Measurements from ENCODE around the gene GIMAP7.
"Not testable (repeated sequence)": the region's sequence is repeated elsewhere in the genome, so short reads cannot be mapped to it uniquely, and the experiment has no call there.

GIMAP7 gene
- total RNA-seq, result 42.0 to 262 reads per million in 2 donors

DNA sequence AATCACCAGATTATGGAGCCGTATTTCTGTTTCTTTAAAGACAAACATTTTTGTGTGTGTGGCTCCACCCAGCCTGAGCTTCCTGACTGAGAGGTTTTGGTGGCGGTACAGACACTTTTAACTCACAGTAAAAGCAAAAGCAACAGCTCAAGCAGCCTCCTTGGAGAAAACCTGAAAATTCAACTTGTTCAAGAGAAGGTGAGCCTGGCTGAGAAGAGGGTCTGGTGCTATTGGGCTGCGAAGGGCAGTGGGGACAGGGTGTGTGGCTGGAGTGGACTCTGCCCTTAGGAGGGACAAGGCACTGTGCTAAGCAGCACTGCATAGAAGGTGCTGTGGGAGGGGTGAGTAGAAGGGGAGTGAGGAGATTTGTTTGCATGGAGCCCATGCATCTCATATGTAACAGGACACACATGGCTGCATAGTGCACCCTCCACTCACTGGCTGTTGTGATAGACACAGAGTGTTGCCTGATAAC is at the start of gene GIMAP7:
Gene GIMAP7, plus strand, starts transcription at position 125 of the 475 bp plus-strand sequence. CDS start 5,103 bp downstream, outside the sequence.
- DNase-seq, result peak; percentile 34

DNA sequence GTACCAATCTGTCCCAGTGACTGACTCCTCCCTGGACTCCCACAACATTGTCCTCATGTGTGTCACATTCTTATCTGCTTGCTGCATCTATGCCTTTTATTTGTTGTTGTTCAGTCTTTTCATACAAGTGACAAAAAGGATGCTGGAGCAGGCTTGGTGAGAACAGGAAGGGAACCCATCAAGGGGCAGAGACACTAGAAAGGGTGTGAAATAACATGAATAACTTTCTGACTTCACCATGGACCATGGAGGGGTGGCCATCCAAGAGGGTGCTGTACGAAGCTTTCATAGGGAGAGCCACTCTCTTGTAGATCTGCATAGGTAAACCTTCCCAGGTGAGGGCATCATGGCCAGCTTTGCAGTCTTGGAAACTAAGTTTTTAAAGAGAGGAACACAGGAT is 49.7 kb upstream of the GIMAP7 start:
- DNase-seq, result no peak

DNA sequence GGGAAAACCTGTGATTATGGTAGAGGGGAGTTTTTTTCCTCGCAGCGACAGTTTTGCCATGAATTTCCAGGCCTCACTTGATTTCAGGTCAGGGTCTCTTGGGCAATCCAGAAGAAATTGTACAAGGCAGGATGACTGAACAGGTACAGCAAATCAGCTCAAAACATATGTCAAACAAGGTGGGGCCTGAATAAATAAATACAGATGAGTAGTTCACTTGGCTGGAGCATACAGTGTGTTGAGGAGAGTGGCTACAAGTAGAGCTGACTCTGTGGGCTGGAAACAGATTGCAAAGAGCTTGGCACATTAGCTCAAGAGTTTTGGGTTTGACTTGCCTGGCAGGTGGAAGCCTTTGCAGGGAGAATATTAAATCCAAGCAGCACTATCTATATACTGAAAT is 49.3 kb upstream of the GIMAP7 start:
- no peak for DNase-seq

DNA sequence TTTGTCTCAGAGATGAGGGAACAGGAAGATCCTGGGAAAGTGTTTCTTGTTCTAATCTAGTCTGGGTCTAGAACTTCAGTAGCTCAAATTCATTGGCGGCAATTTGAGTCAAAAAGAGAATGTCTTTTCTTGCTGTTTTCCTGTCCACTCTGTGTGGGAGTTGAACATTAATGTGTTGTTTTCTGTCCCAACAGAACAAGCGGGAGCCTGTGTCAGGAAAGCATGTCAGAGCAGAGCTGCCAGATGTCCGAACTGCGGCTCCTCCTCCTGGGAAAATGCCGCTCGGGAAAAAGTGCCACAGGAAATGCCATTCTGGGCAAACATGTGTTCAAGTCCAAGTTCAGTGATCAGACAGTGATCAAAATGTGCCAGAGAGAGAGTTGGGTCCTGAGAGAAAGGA is 48.2 kb upstream of the GIMAP7 start:
- DNase-seq, result no peak

DNA sequence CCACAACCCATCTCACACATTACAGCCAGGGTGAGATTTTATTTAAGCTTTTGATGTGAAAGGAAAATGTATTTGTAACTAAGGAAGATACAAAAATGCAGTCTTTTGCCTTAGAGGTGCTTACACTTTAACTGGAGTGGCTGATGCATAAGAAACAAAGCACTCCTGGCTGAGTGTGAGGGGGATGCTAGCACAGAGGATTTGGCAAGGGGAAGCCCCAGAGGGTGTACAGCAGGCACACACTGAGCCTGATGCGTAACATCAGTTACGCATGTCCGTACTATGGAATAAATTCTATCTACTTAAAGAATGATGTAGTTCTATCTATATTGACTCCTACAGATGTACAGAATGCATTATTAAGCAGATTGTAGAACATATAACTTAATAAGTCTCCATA is 46.4 kb upstream of the GIMAP7 start:
- no peak for DNase-seq

DNA sequence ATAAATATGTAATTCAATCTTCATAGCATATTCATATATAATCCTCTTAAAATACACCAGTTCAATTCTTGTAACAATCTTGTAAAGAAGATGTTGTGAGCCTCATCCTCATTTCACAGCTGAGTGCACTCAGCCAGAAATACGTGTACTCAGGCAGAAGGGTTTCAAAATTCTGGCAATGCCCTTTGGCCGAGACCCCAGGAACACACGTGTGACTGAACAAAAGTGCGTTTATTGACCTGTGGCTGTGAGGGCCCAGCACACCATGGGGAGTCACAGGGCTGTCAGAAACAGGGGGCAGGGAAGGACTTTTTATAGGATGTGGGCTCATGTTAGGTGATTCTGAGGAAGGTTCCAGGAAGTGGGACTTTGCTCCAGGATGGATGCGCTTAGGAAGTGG is 42.8 kb upstream of the GIMAP7 start:
- no peak for DNase-seq

DNA sequence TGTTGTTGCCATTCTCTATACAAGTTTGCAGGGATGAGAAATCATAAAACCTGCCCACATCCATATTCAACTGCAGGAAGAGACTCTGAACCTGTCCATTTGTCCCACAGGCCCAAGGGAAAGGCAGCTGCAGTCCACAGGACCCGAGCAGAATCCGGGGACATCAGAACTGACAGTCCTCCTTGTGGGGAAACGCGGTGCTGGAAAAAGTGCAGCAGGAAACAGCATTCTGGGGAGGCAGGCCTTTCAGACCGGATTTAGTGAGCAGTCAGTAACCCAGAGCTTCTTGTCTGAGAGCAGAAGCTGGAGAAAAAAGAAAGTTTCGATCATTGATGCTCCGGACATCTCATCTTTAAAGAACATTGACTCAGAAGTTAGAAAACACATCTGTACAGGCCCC is 40.8 kb upstream of the GIMAP7 start:
- no peak for DNase-seq

DNA sequence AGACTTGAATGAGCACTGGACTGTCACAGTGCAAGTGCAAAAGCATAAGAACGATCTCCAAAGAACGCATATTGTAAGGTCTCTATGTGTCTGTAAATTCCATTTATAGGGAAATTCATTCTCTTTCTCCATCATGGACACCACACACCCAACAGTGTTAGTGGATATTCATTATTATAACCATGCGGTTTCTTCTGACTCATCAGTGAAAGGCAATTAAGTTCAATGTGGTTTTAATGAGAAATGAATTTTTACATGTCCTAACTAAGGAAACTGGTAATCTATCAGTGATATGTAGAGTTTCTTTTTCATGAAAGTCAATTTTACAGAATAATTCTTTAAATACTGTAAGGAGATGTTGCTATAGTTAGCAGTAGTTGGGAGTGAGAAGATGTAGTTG is 38.4 kb upstream of the GIMAP7 start:
- DNase-seq, result no peak

DNA sequence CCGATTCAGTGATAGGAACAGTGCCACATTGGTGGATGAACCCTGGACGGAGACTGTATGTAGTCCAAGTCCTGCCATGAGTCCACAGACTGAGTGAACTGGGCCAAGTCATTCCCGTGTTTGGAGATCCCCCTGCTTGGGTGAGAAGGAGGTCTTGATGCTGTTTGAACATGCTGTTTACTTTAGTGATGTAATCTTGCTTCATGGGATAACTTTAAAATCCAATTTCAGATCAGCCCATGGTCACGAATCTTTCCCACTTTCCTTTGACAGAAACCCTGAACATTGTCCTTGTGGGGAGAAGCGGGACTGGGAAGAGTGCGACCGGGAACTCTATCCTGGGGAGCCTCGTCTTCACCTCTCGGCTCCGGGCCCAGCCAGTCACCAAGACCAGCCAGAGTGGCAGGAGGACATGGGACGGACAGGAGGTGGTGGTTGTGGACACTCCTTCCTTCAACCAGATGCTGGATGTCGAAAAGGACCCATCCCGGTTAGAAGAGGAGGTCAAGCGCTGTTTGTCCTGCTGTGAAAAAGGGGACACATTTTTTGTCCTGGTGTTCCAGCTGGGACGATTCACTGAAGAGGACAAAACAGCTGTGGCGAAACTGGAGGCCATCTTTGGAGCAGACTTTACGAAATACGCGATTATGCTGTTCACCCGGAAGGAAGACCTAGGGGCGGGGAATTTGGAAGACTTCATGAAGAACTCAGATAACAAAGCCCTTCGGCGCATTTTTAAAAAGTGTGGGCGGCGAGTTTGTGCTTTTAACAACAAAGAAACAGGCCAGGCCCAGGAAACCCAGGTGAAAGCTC is 37.6 kb upstream of the GIMAP7 start:
- no peak for DNase-seq

DNA sequence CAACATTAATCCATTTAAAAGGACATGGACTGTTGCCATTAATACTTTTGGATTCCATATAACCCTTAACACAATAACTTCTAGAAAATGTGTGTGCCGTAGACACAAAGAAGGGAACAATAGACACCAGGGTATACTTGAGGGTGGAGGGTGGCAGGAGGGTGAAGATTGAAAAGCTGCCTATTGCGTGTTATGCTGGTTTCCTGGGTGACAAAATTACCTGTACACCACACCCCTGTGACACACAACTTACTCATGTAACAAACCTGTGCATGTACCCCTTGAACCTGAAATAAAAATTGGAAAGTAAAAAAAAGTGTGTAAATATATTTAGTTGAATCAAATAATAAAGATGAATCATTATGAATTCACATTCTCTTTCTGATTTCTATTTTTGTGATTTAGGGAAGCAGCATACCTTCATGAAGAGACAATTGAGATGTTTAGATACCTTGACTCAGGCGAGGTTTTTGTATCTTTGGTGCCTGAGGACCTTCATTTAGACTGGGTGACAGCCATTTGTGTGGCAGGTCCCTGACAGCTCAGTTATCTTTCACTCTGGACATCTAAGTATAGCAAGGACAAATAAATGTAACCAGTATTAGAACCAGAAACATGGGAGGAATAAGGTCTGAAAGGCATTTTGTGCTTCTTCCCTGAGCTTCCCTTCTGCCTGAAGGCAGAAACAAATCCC is 35.5 kb upstream of the GIMAP7 start:
- DNase-seq, result no peak

DNA sequence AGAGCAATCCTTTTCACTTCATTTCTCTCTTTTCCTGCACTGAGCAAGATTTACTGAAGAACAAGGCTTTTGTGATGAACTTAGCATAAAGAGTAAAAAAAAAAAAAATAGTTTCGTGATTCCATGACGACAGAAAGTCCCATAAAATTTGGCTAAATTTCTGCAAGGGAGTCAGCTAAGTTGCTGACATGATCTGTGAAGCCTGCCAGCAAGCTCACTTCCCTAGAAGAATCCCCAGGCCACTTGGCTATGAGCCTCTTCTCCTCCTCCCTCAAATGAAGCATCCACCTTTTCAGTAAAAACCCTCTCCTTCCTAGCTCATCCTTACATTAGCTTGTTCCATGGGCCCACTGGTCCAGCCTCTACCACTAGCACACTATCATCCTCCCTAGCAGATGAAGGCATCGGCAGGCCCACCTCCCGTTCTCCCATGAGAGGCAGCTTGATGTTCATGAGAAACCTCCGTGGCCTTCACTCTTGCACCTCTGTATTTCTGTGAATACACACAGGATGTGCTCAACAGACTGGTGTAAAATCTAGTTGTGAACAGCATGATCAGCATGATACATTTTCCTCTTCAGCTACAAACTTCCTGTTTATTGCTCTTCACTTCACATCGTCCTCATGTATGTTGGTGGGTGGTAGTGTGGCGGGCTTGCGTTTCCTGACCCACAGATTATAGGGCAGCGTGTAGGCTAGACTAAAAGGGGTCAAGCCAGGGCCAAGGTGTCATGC is 33.3 kb upstream of the GIMAP7 start:
- peak; percentile 31 for DNase-seq

DNA sequence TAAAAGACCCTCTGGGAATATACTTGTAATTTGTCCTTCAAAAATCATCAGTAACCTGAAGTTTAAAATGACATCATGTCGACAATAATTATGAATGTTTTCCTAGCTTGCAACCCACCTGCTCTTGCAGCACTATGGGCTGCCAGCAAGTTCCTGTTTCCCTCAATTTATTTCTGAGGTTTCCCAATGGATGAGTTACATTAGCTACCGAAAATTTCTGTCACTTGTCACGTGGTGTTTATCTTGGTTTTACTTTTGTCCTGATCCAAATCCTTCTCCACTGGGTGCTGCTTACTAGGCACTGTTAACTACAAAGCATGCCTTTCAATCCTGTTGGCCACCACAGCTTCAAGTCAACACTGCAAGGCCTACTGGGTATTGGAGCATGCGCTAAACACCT is 32.8 kb upstream of the GIMAP7 start:
- DNase-seq, result no peak

DNA sequence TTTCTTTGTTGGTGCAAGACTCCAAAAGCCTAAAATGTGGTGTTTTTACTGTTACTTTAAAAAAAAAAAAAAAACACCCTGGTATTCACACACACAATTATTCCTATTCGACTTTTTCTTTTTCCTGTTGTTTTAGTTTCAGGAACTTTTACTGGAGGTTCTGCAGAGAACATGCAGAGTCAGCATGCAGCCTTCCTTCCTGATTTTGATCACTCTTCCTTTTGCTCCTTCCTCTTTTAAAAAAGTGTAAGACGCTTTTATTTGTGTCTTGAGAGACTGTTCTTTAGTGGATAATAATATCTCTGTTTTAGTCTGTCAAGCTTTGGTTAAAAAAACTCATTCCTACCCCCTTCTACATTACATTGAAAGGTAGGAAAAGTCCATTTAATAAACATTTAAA is 31.2 kb upstream of the GIMAP7 start:
- not testable (repeated sequence) for DNase-seq

DNA sequence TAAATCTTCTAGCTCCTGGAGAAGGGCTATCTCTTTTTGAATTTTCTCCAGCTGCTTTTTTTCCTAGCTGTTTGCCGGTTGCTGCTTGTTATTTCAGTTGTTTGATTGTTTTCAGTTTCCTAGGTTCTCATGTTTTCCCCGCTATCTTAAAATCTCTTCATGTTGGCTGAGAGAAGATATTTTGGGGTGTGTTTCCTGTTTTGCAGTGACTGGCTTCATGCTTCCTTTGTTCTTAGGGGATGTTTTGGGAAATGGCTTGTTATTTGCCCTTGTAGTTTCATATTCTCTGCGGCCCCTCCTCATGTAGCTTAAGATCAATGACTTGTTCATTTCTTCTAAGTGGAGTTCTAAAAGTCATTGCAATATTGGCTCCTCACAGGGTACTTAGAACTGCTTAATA is 30.6 kb upstream of the GIMAP7 start:
- DNase-seq, result not testable (repeated sequence)

DNA sequence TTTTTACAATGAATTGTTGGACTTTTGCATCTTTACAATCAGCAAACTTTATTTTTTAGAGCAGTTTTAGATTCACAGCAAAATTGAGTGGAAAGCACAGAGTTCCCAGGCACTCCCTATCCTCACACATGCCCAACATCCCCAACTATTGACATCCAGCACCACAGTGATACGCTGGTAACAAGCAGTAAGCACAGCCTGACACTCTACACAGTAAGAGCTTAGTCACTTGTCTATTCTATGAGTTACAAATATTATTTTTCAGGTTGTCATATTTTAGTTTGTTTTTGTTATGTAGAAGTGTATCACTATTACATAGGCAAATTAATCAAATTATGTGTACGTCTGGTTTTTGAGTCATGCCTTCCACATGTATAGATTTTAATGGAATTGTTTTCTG is 27.0 kb upstream of the GIMAP7 start:
- DNase-seq, result no peak

DNA sequence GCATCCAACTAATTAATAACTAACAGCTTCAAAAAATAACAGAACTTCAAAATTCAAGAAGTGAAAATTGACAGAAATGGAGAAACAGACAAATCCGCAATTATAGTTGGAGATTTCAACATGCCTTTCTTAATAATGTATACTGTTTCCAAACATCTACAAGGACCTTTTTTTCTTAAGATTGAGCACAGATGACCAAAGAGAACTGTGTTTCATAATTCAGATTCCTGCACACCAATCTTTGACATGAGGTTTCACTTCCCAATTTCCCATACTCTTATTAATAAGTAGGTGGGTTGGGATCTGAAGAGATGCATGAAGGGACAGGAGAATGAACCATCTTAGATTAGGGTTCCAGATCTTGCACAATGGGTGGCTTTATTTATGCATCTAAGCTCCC is 24.9 kb upstream of the GIMAP7 start:
- DNase-seq, result no peak

DNA sequence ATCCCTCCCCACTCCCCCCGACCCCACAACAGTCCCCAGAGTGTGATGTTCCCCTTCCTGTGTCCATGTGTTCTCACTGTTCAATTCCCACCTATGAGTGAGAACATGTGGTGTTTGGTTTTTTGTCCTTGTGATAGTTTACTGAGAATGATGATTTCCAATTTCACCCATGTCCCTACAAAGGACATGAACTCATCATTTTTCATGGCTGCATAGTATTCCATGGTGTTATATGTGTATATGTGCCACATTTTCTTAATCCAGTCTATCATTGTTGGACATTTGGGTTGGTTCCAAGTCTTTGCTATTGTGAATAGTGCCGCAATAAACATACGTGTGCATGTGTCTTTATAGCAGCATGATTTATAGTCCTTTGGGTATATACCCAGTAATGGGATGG is 21.2 kb upstream of the GIMAP7 start:
- not testable (repeated sequence) for DNase-seq

DNA sequence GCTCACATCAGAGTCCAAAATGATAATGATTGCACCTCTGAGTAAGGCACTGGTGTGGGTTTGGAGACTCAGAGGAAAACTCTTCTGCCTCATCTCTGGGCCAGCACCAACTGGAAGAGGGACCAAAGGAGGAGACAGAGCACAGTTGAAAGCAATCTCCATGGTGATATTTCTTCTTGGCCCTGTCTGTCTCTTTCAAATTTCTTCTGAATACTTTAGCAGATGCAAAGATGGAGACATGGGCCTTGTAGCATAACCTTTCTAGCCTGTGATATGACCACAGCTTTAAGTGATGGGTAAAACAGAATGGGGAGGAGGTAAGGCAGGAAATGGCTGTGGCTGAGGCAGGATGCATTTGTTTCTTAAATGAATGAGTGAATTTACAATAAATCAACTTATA is 12.2 kb upstream of the GIMAP7 start:
- DNase-seq, result no peak

DNA sequence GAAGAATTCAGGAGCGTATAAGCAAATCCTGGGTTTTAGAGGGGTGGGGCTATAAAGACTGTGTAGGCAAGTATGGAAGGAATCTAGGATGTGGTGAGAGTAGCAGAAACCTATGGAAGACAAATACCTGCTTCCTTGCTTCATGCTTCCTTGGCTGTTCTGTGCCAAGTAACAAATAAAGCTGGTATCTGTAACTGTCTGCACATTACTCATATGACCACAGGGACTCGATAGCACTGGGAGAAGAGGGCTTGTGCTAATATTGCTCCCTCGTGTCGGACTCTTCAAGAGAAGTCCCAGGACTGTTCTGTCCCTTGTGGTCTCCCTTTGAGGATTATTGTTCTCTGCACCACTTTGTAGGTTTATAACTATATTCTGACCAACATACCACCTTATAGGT is 11.5 kb upstream of the GIMAP7 start:
- DNase-seq, result no peak

DNA sequence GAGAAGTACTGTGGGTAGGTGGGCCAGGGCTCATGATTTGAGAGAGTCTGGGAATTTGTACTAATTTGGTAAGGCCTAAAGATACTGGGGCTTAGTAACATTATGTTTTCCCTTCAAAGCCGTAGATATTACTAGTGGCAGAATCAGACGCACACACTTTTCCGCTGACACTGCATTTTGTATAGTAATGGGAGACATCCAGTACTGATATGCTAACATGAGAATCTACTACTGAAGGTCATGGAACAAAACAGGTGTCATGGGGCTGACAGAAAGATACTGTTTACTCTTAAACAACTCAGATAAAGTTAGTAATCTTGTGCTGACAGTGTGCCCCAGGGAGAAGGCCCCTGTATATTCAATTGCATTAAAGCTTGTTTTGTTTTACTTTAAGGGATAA is 11.1 kb upstream of the GIMAP7 start:
- no peak for DNase-seq

DNA sequence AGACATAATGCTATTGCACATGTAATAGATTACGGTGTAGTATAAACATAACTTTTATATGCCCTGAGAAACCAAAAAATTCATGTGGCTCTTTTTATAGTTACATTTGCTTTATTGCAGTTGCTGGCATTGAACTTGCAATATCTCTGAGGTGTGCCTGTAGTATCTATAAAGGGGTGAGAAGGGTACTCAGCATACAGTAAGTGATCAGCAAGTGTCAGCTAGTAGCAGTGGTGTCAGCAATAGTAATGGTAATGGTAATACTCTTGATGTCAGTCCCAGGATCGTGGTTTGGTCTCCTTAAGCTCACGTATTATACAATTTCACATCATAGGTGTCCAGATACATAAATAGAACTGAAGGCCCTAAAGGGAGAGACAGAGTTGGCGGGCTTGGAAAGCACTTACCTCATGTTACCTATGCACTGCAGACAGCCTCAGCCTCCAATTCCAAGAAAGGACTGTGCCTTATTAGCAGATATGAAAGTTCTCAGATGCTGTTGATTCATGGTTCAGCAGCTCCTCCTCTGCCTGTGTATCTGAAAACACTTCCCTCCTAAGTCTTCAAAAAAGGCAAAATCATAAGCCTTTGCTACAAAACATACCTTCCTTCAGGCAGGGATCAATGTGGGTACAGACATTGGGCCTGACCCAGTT is 6.6 kb upstream of the GIMAP7 start:
- no peak for DNase-seq

DNA sequence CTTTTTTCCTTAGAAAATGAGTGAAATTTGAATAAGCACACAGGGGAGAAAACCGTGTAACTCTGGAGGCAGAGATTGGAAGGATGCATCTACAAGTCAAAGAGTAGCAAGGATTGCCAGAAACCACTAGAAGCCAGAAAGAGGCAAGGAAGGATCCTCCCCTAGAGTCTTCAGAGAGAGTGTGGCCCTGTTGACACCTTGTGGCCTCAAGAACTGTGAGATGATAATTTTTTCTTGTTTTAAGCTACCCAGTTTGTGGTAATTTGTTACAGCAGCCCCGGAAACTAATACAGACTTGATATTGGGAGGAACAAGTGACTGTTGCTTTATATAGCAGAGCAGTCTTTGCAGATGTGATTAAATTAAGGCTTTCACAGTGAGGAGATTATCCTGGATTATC is 3.6 kb upstream of the GIMAP7 start:
- DNase-seq, result no peak

DNA sequence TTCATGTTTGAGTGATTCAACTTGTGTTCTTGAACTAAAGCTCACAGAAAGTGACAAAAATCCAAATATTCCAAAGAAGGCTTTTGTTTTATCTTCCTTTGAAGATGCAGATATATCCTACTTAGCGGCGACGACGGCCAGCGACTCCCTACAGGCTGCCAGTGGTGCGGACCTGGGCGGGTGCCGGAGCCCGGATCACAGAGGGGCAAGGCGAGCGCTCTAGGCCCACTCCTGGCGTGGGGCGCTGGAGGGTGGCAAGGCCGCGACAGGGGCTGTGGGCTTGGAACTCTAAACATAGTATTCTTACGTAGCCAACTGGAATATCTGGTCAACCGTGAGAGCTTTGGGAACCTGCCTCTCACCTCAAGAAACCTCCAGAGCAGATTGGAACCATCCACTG is 914 bp upstream of the GIMAP7 start:
- DNase-seq, result no peak

Measured in T-helper 9 cell (primary cell).